T1000 (cell line): ENCODE measurements around the gene AFAP1.

Experiments
- DNase-seq: peaks from one replicate; lab custom pipeline; 2025; ENCODE audit warnings: mixed read lengths; lab: John Stamatoyannopoulos, UW

Gene AFAP1

GRCh38 chr4:7784131-7784870 is 155.4 kb downstream of the AFAP1 start:
- no peak for DNase-seq

DNA sequence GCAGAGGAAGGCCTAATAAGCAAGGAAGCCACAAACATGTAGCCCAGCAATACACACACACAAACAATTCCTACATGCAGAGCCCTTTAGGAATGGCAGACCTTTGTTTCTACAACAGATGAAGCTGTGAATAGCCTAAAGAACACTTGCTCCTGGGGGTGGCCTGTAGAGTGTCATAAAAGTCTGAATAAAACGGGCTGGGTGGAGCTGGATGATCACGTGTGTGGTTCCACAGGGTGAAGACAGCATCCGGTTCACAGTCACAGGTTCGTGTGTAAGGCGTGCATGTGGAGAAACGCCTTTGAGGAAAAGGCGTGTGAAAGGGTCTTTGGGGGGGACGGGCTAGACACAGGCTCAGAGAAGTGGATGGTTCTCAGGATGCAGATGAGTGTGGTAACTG is 156.1 kb downstream of the AFAP1 start:
- DNase-seq = no peak

- no peak for DNase-seq
These were observed 156.9 kb downstream of the AFAP1 start for GRCh38 chr4:7782783-7783182.

- DNase-seq = no peak
These were observed 157.7 kb downstream of the AFAP1 start for GRCh38 chr4:7781993-7782392.

- no peak for DNase-seq
These were observed 158.3 kb downstream of the AFAP1 start for GRCh38 chr4:7781366-7781765.

- no peak for DNase-seq
These were observed 158.8 kb downstream of the AFAP1 start for GRCh38 chr4:7780751-7781348.

- no peak for DNase-seq
These were observed 160.3 kb downstream of the AFAP1 start for GRCh38 chr4:7779432-7779768.

GRCh38 chr4:7778510-7779431 is 160.9 kb downstream of the AFAP1 start:
- no peak for DNase-seq

- DNase-seq = no peak
These were observed 161.7 kb downstream of the AFAP1 start for GRCh38 chr4:7777871-7778509.

- DNase-seq = no peak
These were observed 162.5 kb downstream of the AFAP1 start for GRCh38 chr4:7777017-7777710.

DNA sequence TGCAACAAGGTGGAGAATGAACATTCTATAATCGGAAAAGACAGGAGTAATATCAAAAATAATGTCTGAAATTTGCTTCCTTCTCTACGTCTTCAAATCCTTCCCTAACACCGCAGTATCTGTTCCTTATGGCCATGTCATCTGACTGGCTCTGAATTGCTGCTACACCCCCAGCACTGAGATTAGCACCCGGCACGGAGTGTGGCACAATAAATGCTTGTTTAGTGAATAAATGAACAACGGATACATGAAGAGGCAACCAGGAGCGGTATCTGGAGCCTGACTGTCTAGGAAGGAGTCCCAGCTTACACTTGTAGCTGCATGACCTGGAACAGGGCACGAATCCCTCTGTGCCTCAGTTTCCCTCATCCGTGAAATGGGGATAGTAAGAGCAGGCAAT is 164.3 kb downstream of the AFAP1 start:
- DNase-seq = no peak

DNA sequence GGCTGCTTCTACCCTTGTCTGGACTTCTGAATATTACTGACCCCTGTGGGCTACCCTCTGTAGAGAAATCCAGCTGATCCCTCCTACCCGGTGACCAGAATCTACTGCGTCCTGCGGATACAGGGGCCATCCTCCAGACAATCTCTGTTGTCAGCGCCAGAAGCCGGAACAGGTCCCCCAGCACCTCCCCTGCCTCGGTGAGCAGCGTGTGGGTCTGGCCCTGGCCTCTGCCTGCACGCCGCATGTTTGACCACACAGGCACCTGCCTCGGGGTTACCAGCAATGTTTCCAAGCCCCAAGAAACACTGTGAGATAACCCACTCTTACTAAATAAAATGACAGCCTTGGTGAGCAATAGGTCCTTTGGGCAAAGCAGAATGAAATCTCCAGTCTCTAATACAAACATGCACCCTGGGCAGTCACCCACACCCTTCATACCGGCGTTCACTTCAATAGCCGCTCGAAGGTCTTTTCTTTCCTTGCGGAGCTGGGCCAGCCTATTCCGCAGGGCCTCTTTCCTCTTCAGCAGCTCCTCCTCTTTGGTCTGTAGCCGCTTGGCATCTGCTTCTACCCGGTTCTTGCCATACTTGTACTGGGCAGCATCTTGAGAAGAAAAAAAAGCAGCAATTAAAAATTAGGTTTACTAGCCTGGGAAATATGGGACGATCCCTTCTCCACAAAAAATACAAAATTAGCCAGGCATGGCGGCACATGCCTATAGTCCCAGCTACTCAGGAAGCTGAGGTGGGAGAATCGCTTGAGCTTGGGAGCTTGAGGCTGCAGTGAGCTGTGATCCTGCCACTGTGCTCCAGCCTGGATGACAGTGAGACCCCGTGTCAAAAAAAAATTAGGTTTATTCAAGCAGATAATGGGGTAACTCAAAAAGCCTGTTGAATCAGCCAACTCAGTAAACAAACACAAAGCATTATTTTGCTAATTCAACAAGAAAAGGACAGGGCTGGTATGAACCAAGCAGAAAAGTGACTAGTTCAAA is 165.1 kb downstream of the AFAP1 start:
- DNase-seq = no peak

- no peak for DNase-seq
These were observed 166.1 kb downstream of the AFAP1 start for GRCh38 chr4:7773401-7774180.

GRCh38 chr4:7772711-7773385 is 166.8 kb downstream of the AFAP1 start:
- DNase-seq = no peak

DNA sequence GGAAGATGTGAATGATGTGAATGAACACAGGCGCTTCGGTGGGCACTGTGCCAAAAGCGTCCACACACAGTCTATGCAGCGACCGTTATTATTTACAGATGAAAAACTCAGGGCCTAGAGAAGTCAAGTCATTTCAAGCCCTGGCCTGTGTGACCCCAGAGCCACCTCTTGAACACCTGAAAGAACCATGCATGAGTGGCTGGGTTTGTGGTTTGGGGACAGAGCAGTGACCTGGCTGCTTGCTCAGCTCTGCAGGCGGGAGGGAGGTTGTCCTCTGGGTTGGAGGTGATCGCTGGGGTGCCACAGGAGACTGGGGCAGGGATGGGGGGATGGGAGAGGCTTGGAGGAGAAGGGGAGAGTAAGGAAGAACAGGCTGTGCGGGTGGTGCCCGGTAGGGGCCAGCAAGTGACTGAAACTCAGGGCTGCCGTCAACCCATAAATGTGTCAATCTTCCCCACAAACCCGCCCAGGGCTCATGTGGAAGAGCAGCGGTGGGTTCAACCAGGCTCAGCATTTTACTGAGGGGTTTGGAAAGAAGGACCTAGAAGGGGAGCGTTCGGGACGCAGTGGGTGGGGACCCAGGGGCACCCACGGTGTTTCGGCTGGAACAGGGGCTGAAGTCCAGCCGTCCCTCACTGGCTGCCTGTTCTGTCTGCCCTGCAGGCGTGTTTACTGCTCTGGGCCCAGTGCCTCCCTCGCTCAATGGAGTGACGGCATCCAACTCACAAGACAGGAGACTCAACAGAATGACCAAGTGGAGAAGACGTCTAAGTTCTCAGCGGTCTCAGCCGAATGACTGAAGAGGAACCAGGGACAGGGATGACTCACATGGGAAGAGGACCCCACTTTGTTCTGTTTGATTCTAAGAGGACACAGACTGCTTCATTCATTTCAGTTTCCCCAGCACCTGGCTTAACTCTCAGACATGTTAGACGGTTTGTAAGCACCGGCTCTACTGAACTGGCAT is 167.8 kb downstream of the AFAP1 start:
- no peak for DNase-seq

DNA sequence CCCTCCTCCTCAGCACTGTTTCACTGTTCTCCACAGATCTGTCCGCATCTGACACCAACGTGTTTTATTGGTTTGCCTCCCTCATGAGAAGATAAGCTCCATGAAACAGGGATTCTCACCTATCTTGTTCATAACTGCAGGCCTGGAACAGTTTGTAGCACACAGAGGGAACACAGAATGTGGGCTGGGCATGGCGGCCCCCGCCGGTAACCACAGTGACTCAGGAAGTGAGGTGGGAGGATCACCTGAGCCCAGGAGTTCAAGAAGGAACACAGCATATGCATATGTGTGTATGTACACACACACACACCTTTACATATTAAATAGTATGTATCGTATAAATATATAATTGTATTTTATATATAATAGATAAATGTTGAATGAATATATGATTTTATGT is 168.6 kb downstream of the AFAP1 start:
- no peak for DNase-seq

DNA sequence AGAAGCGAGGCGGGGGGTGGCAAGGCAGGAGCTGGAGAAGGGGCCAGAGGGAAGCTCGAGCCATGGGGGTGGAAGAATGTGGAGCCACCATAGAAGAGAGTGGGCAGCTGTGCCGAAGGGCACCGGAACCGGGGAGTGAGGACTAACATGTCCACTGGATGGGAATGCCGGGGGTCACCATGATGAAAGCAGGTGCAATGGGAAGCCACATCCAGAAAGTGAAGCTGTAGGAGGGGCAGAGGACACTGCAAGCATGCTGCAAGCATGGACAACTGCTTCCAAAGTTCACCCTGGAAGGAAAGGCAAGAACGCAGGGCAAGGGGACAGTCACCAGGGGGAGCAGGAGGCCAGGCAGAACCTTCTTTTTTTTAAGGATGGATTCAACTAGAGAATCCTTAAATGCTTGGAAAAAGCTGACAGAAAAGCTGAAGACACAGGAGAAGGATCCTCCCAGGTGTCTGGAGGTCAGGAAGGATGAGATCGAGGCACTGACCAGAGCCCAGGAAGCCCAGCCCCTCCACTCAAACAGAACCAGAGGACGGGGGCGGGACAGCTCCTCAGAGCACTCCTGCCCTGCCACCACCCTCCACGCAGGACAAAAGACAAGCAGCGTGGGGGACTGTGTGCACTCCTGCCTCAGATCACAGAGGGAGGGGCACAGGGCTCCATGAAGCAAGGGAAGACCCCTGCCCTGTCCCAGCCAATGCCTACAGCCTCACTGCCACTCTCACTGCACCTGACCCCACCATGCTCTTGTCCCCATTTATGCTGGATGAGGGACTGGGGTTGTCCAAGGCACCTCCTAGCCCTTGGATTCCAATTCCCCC is 169.2 kb downstream of the AFAP1 start:
- no peak for DNase-seq
